Measurements from ENCODE around the gene STK38.
"Not testable (repeated sequence)": the region's sequence is repeated elsewhere in the genome, so short reads cannot be mapped to it uniquely, and the experiment has no call there.

STK38 gene

GRCh38 chr6:36546920-36547645 is at the start of gene STK38:
Gene STK38, minus strand, starts transcription at chr6:36547479. Its CDS starts 7,277 bp downstream, at chr6:36540202.
- in situ Hi-C loops (cut with MboI; ENCODE audit: low sequenced_read_pairs) = no loop called here

DNA sequence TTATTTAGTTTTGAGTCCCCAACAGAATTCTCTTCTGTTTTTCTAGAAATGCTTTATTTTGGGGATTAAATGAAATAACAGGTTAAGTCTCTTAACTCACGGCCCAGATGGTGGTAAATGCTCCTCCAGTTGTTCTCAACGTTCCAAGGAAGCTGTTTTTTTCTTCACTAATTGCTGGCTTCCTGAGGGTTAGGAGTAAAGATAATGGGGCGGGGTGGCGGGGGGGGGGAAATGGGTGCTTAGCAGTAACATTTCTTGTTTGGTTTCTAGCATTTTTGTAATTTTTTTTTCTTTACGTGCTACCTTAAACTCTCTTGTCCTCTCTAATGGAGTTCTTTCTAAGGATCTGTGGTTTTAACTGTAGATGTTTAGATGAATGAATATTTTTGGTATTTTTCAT is 49.1 kb upstream of the STK38 start:
- in situ Hi-C loops (cut with MboI; ENCODE audit: low sequenced_read_pairs) = no loop called here

DNA sequence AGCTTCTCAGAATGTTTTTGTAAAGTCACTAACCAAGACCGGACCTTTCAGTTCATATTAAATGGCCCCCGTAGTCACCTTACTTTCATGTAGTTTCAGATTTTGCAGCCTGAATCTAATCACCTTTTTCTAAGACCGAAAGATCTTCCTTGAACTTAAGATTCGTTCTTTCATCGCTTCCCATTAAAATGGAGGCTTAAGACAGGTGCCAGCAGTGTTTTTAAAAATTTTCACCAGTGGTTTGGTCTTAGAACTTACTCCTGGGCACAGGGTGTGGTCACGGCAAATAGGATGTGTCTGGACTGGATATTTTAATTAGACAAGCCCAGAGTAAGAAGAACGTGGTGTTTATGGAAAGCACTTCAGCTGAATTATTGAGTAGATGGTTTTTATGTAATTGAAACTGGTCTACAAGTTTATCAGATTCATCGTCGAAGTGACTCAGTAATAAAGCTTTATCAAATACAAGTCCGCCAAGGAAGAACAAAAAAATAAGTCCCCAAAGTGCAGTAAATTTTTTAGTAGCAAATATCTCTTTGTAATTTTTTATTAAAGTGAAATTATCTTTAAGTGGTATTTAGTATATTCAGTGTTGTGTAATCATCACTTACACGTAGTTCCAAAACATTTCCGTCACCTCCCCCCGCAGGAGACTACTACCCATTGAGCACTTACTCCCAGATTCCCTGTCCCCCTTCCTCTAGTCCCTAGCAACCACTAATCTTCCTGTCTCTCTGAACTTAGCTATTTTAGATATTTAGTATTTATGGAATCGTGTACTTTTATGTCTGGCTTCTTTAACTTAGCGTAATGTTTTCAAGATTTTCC is 47.8 kb upstream of the STK38 start:
- in situ Hi-C loops (cut with MboI; ENCODE audit: low sequenced_read_pairs) = no loop called here

DNA sequence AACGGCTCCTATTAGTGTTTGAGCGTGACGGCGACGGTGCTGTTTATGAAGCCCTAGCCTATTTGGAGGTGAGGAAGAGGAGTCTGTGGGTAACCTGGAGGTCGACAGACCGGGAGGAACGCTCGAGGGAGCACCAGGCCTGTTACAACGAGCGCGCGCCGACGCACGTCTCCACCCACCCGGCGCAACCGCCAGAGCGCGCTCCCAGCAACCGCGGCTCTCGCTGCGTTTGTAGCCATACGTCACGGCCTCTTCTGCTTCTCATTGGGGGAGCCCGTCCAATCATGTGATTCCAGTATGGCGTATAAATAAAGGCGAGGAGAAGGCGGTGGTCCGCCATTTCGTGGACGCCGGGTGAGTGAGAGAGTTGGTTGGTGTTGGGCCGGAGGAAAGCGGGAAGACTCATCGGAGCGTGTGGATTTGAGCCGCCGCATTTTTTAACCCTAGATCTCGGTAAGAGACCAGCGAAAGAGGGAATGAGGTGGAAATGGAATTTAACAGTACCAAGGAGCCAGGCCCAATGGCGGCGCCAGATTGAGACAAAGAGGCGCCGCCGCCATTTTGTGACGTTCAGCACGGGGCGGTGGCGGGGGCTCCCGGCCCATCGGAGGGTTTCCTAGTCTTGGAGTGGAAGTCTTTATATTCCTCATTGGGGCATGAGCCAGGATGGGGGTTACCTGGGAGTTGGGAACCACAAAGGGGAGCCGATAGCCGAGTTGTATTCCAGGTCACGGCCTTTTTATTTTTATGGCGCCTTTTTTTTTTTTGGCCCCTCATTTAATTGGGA is 46.9 kb upstream of the STK38 start, which contains the start of gene SRSF3:
TSS of gene SRSF3 (plus strand) at position 334 of the 787 bp plus-strand sequence. CDS start 2,401 bp downstream, outside the sequence.
- in situ Hi-C loops (cut with MboI; ENCODE audit: low sequenced_read_pairs) = no loop called here

DNA sequence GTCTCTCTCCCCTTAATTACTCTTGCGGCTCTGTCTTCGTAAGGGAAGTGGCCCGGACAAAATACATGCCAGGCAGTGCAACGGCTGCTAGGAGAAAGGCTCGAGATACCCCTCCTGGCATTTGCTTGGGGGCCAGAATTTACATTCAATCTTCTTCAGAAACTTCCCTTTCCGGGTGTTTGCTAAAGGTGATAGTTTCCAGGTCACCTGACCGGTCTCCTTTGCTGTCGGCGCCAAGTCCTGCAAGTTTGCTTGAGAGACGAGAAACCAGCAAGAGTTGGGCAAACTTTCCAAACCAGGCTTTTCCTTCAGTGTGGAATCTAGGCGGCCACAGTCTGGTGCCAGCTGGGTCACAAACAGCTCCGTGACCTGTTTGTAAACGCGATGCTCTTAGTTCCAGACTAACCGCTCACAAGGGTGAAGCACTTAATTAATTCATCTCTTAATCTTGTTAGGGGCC is 46.3 kb upstream of the STK38 start:
- in situ Hi-C loops (cut with MboI; ENCODE audit: low sequenced_read_pairs) = no loop called here

DNA sequence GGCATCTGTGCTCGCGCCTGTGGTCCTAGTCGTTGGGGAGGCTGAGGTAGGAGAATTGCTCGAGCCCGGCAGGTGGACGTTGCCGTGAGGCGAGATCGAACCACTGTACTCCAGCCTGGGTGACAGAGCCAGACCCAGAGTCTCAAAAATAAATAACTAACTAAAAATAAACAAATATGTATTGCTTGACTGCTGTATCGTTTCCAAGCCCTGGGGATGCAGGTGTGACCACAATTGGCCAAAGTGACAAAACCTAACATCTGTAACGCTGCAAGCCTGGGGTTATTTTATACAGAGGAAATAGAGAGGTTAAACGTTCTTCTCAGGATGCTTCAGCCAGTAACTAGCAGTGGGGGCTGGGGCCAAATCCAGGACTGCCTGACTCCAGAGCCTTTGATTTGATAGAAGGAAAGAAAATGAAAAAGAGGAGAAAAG is 45.0 kb upstream of the STK38 start:
- in situ Hi-C loops (cut with MboI; ENCODE audit: low sequenced_read_pairs) = no loop called here

DNA sequence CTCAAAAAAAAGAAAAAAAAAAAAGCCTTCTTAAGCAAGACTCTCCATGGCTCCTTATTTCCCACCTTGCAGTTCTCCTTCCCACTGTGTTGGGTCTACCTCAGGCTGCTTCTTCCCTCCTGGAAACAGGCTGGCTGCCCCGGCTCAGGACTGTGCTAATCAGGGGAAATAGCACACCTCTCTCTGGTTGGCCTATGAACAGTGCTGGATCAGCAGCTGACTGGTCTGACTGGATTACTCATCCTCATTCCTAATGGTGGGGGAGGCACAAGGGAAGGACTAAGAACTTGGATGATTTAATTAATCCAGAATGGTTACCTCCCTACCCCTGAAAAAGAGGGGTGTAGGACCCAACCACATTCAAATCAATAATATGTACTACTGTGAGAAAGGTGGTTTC is 43.0 kb upstream of the STK38 start:
- in situ Hi-C loops (cut with MboI; ENCODE audit: low sequenced_read_pairs) = no loop called here

GRCh38 chr6:36589025-36589400 is 41.7 kb upstream of the STK38 start:
- in situ Hi-C loops (cut with MboI; ENCODE audit: low sequenced_read_pairs) = not testable (repeated sequence)

- in situ Hi-C loops (cut with MboI; ENCODE audit: low sequenced_read_pairs) = no loop called here
These were observed 39.3 kb upstream of the STK38 start for GRCh38 chr6:36586606-36587005.

GRCh38 chr6:36581716-36582115 is 34.4 kb upstream of the STK38 start:
- in situ Hi-C loops (cut with MboI; ENCODE audit: low sequenced_read_pairs) = no loop called here

GRCh38 chr6:36580184-36580526 is 32.9 kb upstream of the STK38 start:
- in situ Hi-C loops (cut with MboI; ENCODE audit: low sequenced_read_pairs) = no loop called here

DNA sequence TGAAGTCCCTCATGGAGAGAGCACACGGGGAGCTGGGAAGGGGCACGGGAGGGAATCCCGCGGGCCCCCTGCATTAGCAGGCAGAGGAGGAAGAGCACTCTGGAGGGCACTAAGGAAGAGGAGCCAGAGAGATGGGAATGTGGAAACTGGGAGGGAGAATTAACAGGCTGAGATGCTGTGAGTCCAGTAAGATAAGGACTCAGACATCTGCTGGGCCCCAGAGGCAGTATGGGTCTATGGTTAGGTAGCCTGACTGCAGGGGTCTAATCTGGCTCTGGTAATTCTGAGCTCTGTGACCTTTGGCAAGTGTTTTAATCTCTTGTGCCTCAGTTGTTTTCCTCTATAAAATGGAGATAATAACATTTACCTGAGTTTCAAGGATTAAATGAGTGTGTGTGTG is 31.2 kb upstream of the STK38 start:
- in situ Hi-C loops (cut with MboI; ENCODE audit: low sequenced_read_pairs) = no loop called here

DNA sequence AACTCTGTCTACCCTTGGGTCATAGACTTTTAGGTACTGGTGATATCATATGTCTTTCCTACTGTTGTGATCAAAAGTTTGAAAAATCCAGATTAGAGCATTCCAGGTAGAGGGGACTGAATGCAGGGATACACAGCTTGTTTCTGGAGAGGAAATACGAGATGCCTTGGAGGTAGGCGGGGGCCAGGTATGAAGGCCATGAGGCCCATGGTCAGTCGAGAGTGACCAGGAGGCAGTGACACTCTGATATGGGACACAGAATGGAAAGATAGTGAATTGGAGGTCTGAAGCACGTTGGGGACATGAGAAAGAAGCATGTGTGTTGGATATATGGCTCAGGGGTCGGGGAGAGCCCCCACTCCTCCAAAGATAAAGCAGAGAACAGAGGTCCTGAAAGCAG is 30.8 kb upstream of the STK38 start:
- in situ Hi-C loops (cut with MboI; ENCODE audit: low sequenced_read_pairs) = no loop called here

DNA sequence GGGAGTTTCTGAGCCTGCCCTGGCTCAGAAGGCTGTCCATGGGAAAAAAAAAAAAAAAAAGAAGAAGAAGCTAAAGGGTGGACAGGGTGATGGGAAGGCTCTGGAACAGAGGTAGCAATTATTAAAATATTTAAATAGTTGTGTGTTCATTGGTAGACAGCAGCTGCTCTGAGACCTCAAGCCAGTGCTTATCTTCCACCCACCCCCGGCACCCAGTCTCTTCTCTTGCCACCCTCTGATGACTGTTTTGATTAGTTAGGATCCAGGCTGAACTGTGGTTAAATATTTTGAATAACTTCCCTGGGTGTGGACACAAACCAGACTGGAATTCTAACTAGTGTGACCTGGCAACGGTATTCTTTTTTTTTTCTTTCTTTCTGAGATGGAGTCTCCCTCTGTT is 30.0 kb upstream of the STK38 start:
- in situ Hi-C loops (cut with MboI; ENCODE audit: low sequenced_read_pairs) = no loop called here

GRCh38 chr6:36576578-36576977 is 29.3 kb upstream of the STK38 start:
- in situ Hi-C loops (cut with MboI; ENCODE audit: low sequenced_read_pairs) = no loop called here

- in situ Hi-C loops (cut with MboI; ENCODE audit: low sequenced_read_pairs) = no loop called here
These were observed 27.4 kb upstream of the STK38 start for GRCh38 chr6:36574679-36575078.

- in situ Hi-C loops (cut with MboI; ENCODE audit: low sequenced_read_pairs) = not testable (repeated sequence)
These were observed 25.4 kb upstream of the STK38 start for GRCh38 chr6:36572353-36573311.

DNA sequence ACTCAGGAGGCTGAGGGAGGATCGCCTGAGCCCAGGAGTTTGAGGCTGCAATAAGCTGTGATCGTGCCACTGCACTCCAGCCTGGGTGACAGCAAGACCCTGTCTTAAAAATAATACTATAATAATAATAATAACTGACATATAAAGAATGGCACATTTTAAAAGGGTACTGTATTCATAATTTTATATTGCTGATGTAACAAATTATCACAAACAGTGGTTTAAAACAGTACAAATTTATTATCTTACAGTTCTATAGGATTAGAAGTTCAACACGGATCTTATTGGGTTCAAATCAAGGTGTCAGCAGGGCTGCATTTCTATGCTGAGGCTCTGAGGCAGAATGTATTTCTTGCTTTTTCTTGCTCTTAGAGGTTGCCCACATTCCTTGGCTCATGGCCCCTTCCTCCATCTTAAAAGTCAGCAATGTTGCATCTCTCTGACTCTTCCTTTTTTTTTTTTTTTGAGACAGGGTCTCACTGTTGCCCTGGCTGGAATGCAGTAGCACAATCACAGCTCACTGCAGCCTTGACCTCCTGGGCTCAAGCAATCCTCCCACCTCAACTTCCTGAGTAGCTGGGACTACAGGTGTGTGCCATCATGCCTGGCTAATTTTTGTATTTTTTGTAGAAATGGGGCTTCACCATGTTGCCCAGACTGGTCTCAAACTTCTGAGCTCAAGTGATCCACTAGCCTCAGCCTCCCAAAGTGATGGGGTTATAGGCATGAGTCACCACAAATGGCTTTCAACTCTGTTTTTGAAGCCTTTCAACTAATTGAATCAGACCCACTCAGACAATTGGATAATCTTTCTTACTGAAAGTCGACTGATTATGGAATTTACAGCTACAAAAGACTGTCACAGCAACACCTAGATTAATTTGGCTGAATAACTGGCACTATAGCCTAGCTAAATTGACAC is 24.1 kb upstream of the STK38 start:
- in situ Hi-C loops (cut with MboI; ENCODE audit: low sequenced_read_pairs) = no loop called here

- in situ Hi-C loops (cut with MboI; ENCODE audit: low sequenced_read_pairs) = no loop called here
These were observed 23.0 kb upstream of the STK38 start for GRCh38 chr6:36570264-36570663.

Data from HL-60/S4 treated with phorbol 12-myristate 13-acetate at 8.2 ng/mL for 4 days and 3 days (cell line).